Fibroblast of pulmonary artery (primary cell): Measurements from ENCODE around the gene TRIP12.

ENCODE experiments used
- DNase-seq: peaks from one replicate; pipeline ENCODE4 v3.0.0-alpha.2; 2010; ENCODE audit warnings: low read depth
- H3K4me3 ChIP-seq: replicated peaks from 2 replicates; pipeline ENCODE4 v1.5.1; 2011; ENCODE audit warnings: low read depth, mild to moderate bottlenecking, control low read depth, low read length, moderate library complexity
- TF ChIP-seq, protein P1 (sequence below): IDR thresholded peaks from 2 replicates; pipeline ENCODE4 v1.5.1; 2011; ENCODE audit warnings: mild to moderate bottlenecking, control low read depth, low read length, inconsistent platforms; ENCODE audit errors: missing control alignments

The TRIP12 gene

GRCh38 chr2:229861431-229861830 lies 60.4 kb downstream of the TRIP12 start:
- TF ChIP-seq, protein P1, sequence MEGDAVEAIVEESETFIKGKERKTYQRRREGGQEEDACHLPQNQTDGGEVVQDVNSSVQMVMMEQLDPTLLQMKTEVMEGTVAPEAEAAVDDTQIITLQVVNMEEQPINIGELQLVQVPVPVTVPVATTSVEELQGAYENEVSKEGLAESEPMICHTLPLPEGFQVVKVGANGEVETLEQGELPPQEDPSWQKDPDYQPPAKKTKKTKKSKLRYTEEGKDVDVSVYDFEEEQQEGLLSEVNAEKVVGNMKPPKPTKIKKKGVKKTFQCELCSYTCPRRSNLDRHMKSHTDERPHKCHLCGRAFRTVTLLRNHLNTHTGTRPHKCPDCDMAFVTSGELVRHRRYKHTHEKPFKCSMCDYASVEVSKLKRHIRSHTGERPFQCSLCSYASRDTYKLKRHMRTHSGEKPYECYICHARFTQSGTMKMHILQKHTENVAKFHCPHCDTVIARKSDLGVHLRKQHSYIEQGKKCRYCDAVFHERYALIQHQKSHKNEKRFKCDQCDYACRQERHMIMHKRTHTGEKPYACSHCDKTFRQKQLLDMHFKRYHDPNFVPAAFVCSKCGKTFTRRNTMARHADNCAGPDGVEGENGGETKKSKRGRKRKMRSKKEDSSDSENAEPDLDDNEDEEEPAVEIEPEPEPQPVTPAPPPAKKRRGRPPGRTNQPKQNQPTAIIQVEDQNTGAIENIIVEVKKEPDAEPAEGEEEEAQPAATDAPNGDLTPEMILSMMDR = no peak
- no peak overlapping the region for H3K4me3 ChIP-seq
- no peak for DNase-seq

DNA sequence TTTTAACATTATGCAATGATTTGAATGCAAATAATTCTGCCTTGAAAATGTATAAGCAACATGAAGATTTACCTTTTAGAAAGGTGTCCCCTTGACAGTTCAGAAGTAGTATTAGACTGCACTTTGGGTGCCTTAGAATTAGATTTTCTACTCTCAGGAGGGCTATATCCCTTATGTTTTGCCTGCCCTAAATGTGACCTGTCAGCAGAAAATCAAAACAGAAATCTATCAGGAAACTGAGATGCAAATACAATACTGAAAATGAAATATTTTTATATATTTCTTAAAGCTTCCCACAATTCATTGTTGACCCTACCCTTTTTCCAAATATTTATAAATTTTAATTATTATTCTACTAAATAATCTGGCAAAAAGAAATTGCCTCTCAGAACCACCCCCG lies 61.5 kb downstream of the TRIP12 start:
- no peak overlapping the region for H3K4me3 ChIP-seq
- TF ChIP-seq, protein P1 = no peak
- DNase-seq = no peak

GRCh38 chr2:229858351-229858750 lies 63.5 kb downstream of the TRIP12 start:
- TF ChIP-seq, protein P1 = no peak

GRCh38 chr2:229857634-229858033 lies 64.2 kb downstream of the TRIP12 start:
- TF ChIP-seq, protein P1 = no peak
- no peak for DNase-seq
- no peak overlapping the region for H3K4me3 ChIP-seq

More at GRCh38 chr2:229858351-229858750, 63.5 kb downstream of the TRIP12 start:
- DNase-seq = no peak
- H3K4me3 ChIP-seq = no peak overlapping the region

- DNase-seq = no peak
- no peak overlapping the region for H3K4me3 ChIP-seq
- TF ChIP-seq, protein P1 = no peak
These were observed 65.4 kb downstream of the TRIP12 start for GRCh38 chr2:229856413-229856812.

- DNase-seq = no peak
- H3K4me3 ChIP-seq = no peak overlapping the region
- TF ChIP-seq, protein P1 = no peak
These were observed 66.7 kb downstream of the TRIP12 start for GRCh38 chr2:229855116-229855515.

DNA sequence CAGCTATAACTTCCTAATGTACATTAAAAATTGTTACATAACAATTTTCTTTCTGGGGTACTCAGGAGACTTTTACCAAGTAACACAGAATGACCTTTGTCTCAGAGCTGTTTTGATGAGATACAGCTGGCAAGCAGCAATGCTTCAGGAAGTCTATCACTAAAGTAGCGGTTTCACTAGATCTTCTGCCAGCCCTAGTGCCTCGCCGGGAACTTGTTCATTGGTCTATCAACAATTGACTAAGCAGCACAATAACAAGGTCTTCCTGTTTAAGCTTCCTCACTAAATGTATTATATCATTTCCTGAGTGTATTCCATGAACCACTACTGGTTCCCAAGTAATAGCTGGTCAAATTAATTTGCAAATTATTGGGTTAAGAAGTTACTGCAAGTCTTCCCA lies 69.2 kb downstream of the TRIP12 start:
- TF ChIP-seq, protein P1 = no peak
- DNase-seq = peak; percentile 88
- H3K4me3 ChIP-seq = no peak overlapping the region
